Endothelial cell (in vitro differentiated cells): Measurements from ENCODE around the gene KCNK7. TPM values are rescaled to one million over a fixed set of nuclear protein-coding genes. Genes with fewer than 3 reads are reported as not detected.

Experiments used
- DNase-seq: peaks from one replicate; pipeline ENCODE4 v3.0.0; 2021; ENCODE audit warnings: low spot score
- H3K27ac Mint-ChIP-seq: one replicate; pipeline ENCODE4 v1.8.0; 2021; ENCODE audit warnings: mixed read lengths, inconsistent platforms; ENCODE audit not compliant: unreplicated experiment
- H3K27me3 Mint-ChIP-seq: one replicate; pipeline ENCODE4 v1.8.0; 2021; ENCODE audit warnings: mild to moderate bottlenecking, moderate library complexity, mixed read lengths, inconsistent platforms; ENCODE audit not compliant: unreplicated experiment
- H3K36me3 Mint-ChIP-seq: one replicate; pipeline ENCODE4 v1.8.0; 2021; ENCODE audit warnings: mild to moderate bottlenecking, low read depth, mixed read lengths, inconsistent platforms; ENCODE audit not compliant: unreplicated experiment
- H3K4me1 Mint-ChIP-seq: one replicate; pipeline ENCODE4 v1.8.0; 2021; ENCODE audit warnings: mild to moderate bottlenecking, mixed read lengths, inconsistent platforms; ENCODE audit not compliant: unreplicated experiment
- H3K4me3 Mint-ChIP-seq: one replicate; pipeline ENCODE4 v1.8.0; 2021; ENCODE audit warnings: mild to moderate bottlenecking, mixed read lengths, inconsistent platforms; ENCODE audit not compliant: unreplicated experiment
- H3K9me3 Mint-ChIP-seq: one replicate; pipeline ENCODE4 v1.8.0; 2021; ENCODE audit warnings: mixed read lengths, inconsistent platforms; ENCODE audit not compliant: unreplicated experiment
- CTCF ChIP-seq: fragments of 200-600 bp; sonication (generic); IDR thresholded peaks from one replicate; pipeline ENCODE4 v1.5.0; 2021; ENCODE audit warnings: antibody characterized with exemption; ENCODE audit not compliant: unreplicated experiment
- total RNA-seq: library from RNA; stranded (reverse); fragmentation: NEBNext Ultra II Directional; extraction: Animal tissue kit (Norgen Biotek cat#: 25700); gene quantifications from one replicate; pipeline ENCODE4 v1.2.1, GENCODE V29; 2021; ENCODE audit not compliant: unreplicated experiment

KCNK7 gene
- total RNA-seq, 1 donor from 2014 or later: 2.0 TPM

- Mint-ChIP-seq H3K9me3 (no peaks in the 10 kb centered on the region), H3K27ac (no peak overlapping the region), H3K27me3 (peaks cover 19% of the 10 kb centered on the region), H3K4me1 (peaks cover 13% of the 10 kb centered on the region), H3K36me3 (peaks cover 3% of the 10 kb centered on the region), H3K4me3 (no peak overlapping the region)
- no peak for TF ChIP-seq CTCF
- no peak for DNase-seq
Observed at GRCh38 chr11:65562020-65562419, 33.6 kb downstream of the KCNK7 start.

GRCh38 chr11:65560555-65561418 is 34.8 kb downstream of the KCNK7 start:
- Mint-ChIP-seq H3K9me3 (no peaks in the 10 kb centered on the region), H3K36me3 (peaks cover 7% of the 10 kb centered on the region), H3K4me1 (peaks cover 16% of the 10 kb centered on the region), H3K4me3 (no peak overlapping the region), H3K27me3 (peaks cover 28% of the 10 kb centered on the region), H3K27ac (no peak overlapping the region)
- no peak for DNase-seq
- TF ChIP-seq CTCF: no peak

- Mint-ChIP-seq H3K36me3 (peaks cover 7% of the 10 kb centered on the region), H3K4me1 (peaks cover 16% of the 10 kb centered on the region), H3K27ac (no peak overlapping the region), H3K4me3 (no peak overlapping the region), H3K27me3 (peaks cover 33% of the 10 kb centered on the region), H3K9me3 (no peaks in the 10 kb centered on the region)
- no peak for TF ChIP-seq CTCF
- no peak for DNase-seq
Observed at GRCh38 chr11:65559951-65560537, 35.6 kb downstream of the KCNK7 start.

GRCh38 chr11:65559535-65559934 is 36.1 kb downstream of the KCNK7 start:
- Mint-ChIP-seq H3K4me1 (peaks cover 19% of the 10 kb centered on the region), H3K36me3 (peaks cover 7% of the 10 kb centered on the region), H3K9me3 (no peaks in the 10 kb centered on the region), H3K4me3 (no peak overlapping the region), H3K27me3 (peaks cover 37% of the 10 kb centered on the region), H3K27ac (no peak overlapping the region)
- no peak for TF ChIP-seq CTCF
- DNase-seq: no peak

GRCh38 chr11:65558930-65559509 is 36.6 kb downstream of the KCNK7 start:
- DNase-seq: no peak
- H3K4me1 Mint-ChIP-seq: peaks cover 19% of the 10 kb centered on the region
- no peak overlapping the region for H3K27ac Mint-ChIP-seq
- TF ChIP-seq CTCF: no peak
- H3K36me3 Mint-ChIP-seq: peaks cover 7% of the 10 kb centered on the region
- no peaks in the 10 kb centered on the region for H3K9me3 Mint-ChIP-seq
- no peak overlapping the region for H3K4me3 Mint-ChIP-seq
- H3K27me3 Mint-ChIP-seq: peaks cover 40% of the 10 kb centered on the region
